Measurements from ENCODE around the gene ACP7.

ACP7 gene

GRCh38 chr19:39097721-39098120 is 13.6 kb downstream of the ACP7 start:
- TF ChIP-seq CTCF (conservative IDR thresholded peaks at IDR 0.05; ENCODE audit: low read depth, low read length): no peak
- no peak for DNase-seq (ENCODE audit: low read depth)
- no peak overlapping the region for H3K4me3 ChIP-seq (ENCODE audit: low read depth, low read length)

GRCh38 chr19:39098365-39099269 is 14.4 kb downstream of the ACP7 start:
- no peak overlapping the region for H3K4me3 ChIP-seq (ENCODE audit: low read depth, low read length)
- no peak for DNase-seq (ENCODE audit: low read depth)
- TF ChIP-seq CTCF (conservative IDR thresholded peaks at IDR 0.05; ENCODE audit: low read depth, low read length): no peak

GRCh38 chr19:39099341-39099740 is 15.2 kb downstream of the ACP7 start:
- no peak for DNase-seq (ENCODE audit: low read depth)
- no peak overlapping the region for H3K4me3 ChIP-seq (ENCODE audit: low read depth, low read length)
- no peak for TF ChIP-seq CTCF (conservative IDR thresholded peaks at IDR 0.05; ENCODE audit: low read depth, low read length)

- H3K4me3 ChIP-seq (ENCODE audit: low read depth, low read length): no peak overlapping the region
- TF ChIP-seq CTCF (conservative IDR thresholded peaks at IDR 0.05; ENCODE audit: low read depth, low read length): no peak
- no peak for DNase-seq (ENCODE audit: low read depth)
These were observed 16.5 kb downstream of the ACP7 start for GRCh38 chr19:39100500-39101166.

GRCh38 chr19:39103151-39103550 is 19.0 kb downstream of the ACP7 start:
- H3K4me3 ChIP-seq (ENCODE audit: low read depth, low read length): no peak overlapping the region
- TF ChIP-seq CTCF (conservative IDR thresholded peaks at IDR 0.05; ENCODE audit: low read depth, low read length): no peak
- no peak for DNase-seq (ENCODE audit: low read depth)

- no peak overlapping the region for H3K4me3 ChIP-seq (ENCODE audit: low read depth, low read length)
- no peak for TF ChIP-seq CTCF (conservative IDR thresholded peaks at IDR 0.05; ENCODE audit: low read depth, low read length)
- DNase-seq (ENCODE audit: low read depth): no peak
These were observed 20.0 kb downstream of the ACP7 start for GRCh38 chr19:39104186-39104596.
